Stomach (tissue), 9 donors: ENCODE results near the gene GTPBP10. TPM values are rescaled to one million over a fixed set of nuclear protein-coding genes. Genes with fewer than 3 reads are reported as not detected.

ENCODE experiments used
- DNase-seq, 2 donors: peaks; one replicate each; pipeline versions ENCODE4 v3.0.0 to v3.0.0-alpha.2; 2013 to 2019
- H3K27ac ChIP-seq, 5 donors: fragments of 200-600 bp in 4 of 5; sonication (generic) in 4 of 5; one replicate each; pipeline ENCODE4 v1.5.1; 2013 to 2019; ENCODE audit warnings: mild to moderate bottlenecking in 1 of 5, moderate library complexity in 1 of 5
- H3K27me3 ChIP-seq, 3 donors: fragments of 200-600 bp; sonication (generic); one replicate each; pipeline ENCODE4 v1.5.1; 2017 to 2019; ENCODE audit warnings: mixed run types in 1 of 3
- H3K36me3 ChIP-seq, 4 donors: fragments of 200-600 bp; sonication (generic); 1 replicate in 3 of 4; 2 replicates in 1 of 4; pipeline ENCODE4 v1.5.1; 2016 to 2019
- H3K4me1 ChIP-seq, 4 donors: fragments of 200-600 bp; sonication (generic); one replicate each; pipeline ENCODE4 v1.5.1; 2016 to 2019
- H3K4me3 ChIP-seq, 4 donors: fragments of 200-600 bp; sonication (generic) in 3 of 4; one replicate each; pipeline ENCODE4 v1.5.1; 2016 to 2019; ENCODE audit warnings: mild to moderate bottlenecking in 1 of 4
- H3K9me3 ChIP-seq, 4 donors: fragments of 200-600 bp; sonication (generic); one replicate each; pipeline ENCODE4 v1.5.1; 2016 to 2019
- CTCF ChIP-seq, 7 experiments: fragments of 450-650 bp in 4 of 7; fragments of 200-600 bp in 3 of 7; sonication (generic) in 3 of 7; IDR thresholded peaks; one replicate each; pipeline ENCODE4 v1.5.1; 2016 to 2019; ENCODE audit warnings: antibody characterized with exemption in 7 of 7, control low read depth in 2 of 7, mild to moderate bottlenecking in 1 of 7
- EP300 ChIP-seq: sonication (generic); formaldehyde crosslinking; IDR thresholded peaks from one replicate; pipeline ENCODE4 v1.6.1; 2017; ENCODE audit warnings: antibody characterized with exemption
- POLR2A ChIP-seq, 4 donors: fragments of 450-650 bp; IDR thresholded peaks; one replicate each; pipeline ENCODE4 v1.6.1; 2016; ENCODE audit warnings: antibody characterized with exemption in 4 of 4, control low read depth in 2 of 4, mild to moderate bottlenecking in 1 of 4, moderate library complexity in 1 of 4
- POLR2AphosphoS5 ChIP-seq, 3 donors: sonication (generic); formaldehyde crosslinking; IDR thresholded peaks; one replicate each; pipeline ENCODE4 v1.6.1; 2016; ENCODE audit warnings: antibody characterized with exemption in 3 of 3
- WGBS, 5 donors: extraction: QIAGEN DNeasy Blood & Tissue Kit in 3 of 5; methylation state at CpG; one replicate each; pipeline versions ENCODE4 v1.1.5 to v1.1.7; 2013 to 2018; 5-methylcytosine and 5-hydroxymethylcytosine counted together
- intact Hi-C: fragments of 100-400 bp; cut with DNase I; formaldehyde crosslinking; loops from one replicate; pipeline ENCODE4 v1.15.1; 2023; ENCODE audit warnings: low total_unique reads
- polyA plus RNA-seq, 3 donors: library from polyadenylated mRNA; stranded (reverse); fragments of 200-250 nt; gene quantifications; one replicate each; pipeline ENCODE4 v1.2.3, GENCODE V29; 2013
- total RNA-seq, 5 donors: library from RNA; depleted of rRNA; stranded (reverse); fragments of >200 nt; gene quantifications; one replicate each; pipeline versions ENCODE4 v1.1.0 to v1.2.3, GENCODE V29; 2014 to 2016
- donor health status: healthy with polysubstance abuse.
- donor health status: Bipolar disorder and iron deficiency.
- donor health status: healthy.

GTPBP10 gene
- total and polyA plus RNA-seq, 8 donors = 0.58 to 73.0 (median 9.1) TPM

GRCh38 chr7:90408142-90408541, 61.6 kb downstream of the GTPBP10 start:
- intact Hi-C loops = no loop called here

GRCh38 chr7:90409667-90410066, 63.2 kb downstream of the GTPBP10 start:
- 29 to 50% (median 31%) methylated on average over 3 of the region's 3 CpGs for WGBS, 5 donors
- H3K4me3 ChIP-seq = no peak overlapping the region

More at GRCh38 chr7:90408142-90408541, 61.6 kb downstream of the GTPBP10 start:
- H3K4me3 ChIP-seq = no peak overlapping the region
- H3K27ac ChIP-seq = peak overlapping the region in 1 of 5 donors; percentile 78
- TF ChIP-seq POLR2AphosphoS5 (IDR thresholded peaks at IDR 0.05) (no peak), EP300 (no peak), POLR2A (IDR thresholded peaks at IDR 0.05) (no peak), CTCF (IDR thresholded peaks at IDR 0.05) (no peak)
- no peaks in the 10 kb centered on the region for H3K9me3 ChIP-seq
- no peaks in the 10 kb centered on the region for H3K27me3 ChIP-seq
- no peak for DNase-seq
- H3K36me3 ChIP-seq = peaks cover 0 to 52% (median 44%) of the 10 kb centered on the region in 4 donors
- H3K4me1 ChIP-seq = peaks cover 20 to 84% (median 29%) of the 10 kb centered on the region in 4 donors
- 91 to 95% (median 94%) methylated on average over 1 of the region's 1 CpG for WGBS, 5 donors

GRCh38 chr7:90411510-90411909, 65.0 kb downstream of the GTPBP10 start:
- Histone ChIP-seq H3K27me3 (no peaks in the 10 kb centered on the region), H3K4me1 (peaks cover 14 to 62% (median 17%) of the 10 kb centered on the region in 4 donors), H3K9me3 (no peaks in the 10 kb centered on the region), H3K36me3 (peaks cover 6 to 63% (median 51%) of the 10 kb centered on the region in 4 donors), H3K27ac (peak overlapping the region in 3 of 5 donors; percentile 48 to 82 (median 78)), H3K4me3 (no peak overlapping the region)
- 28 to 76% (median 44%) methylated on average over 2 of the region's 2 CpGs for WGBS, 5 donors
- DNase-seq = no peak
- no peak for TF ChIP-seq EP300
- peak in 1 of 3 donors; percentile 31 for TF ChIP-seq POLR2AphosphoS5 (IDR thresholded peaks at IDR 0.05)
- intact Hi-C loops = no loop called here

More at GRCh38 chr7:90409667-90410066, 63.2 kb downstream of the GTPBP10 start:
- H3K36me3 ChIP-seq = peaks cover 6 to 65% (median 56%) of the 10 kb centered on the region in 4 donors
- H3K27me3 ChIP-seq = no peaks in the 10 kb centered on the region
- DNase-seq = no peak
- intact Hi-C loops = no loop called here
- peak in 1 of 3 donors; percentile 44 for TF ChIP-seq POLR2AphosphoS5 (IDR thresholded peaks at IDR 0.05)
- no peak for TF ChIP-seq CTCF (IDR thresholded peaks at IDR 0.05)
- H3K27ac ChIP-seq = peak overlapping the region in 3 of 5 donors; percentile 66 to 82 (median 78)
- peaks cover 14 to 76% (median 22%) of the 10 kb centered on the region in 4 donors for H3K4me1 ChIP-seq
- no peaks in the 10 kb centered on the region for H3K9me3 ChIP-seq

- Histone ChIP-seq H3K27ac (peak overlapping the region in 2 of 5 donors; percentile 78 to 82), H3K9me3 (no peaks in the 10 kb centered on the region), H3K4me3 (no peak overlapping the region), H3K4me1 (peaks cover 7 to 50% (median 13%) of the 10 kb centered on the region in 4 donors), H3K27me3 (no peaks in the 10 kb centered on the region), H3K36me3 (peaks cover 6 to 54% (median 46%) of the 10 kb centered on the region in 4 donors)
- intact Hi-C loops = no loop called here
- DNase-seq = peak in 1 of 2 donors; percentile 55
- 86 to 87% (median 86%) methylated on average over 11 of the region's 11 CpGs for WGBS, 5 donors
- peak in 2 of 7 experiments; percentile 16 to 37 for TF ChIP-seq CTCF (IDR thresholded peaks at IDR 0.05)
- no peak for TF ChIP-seq POLR2AphosphoS5 (IDR thresholded peaks at IDR 0.05)
These were observed 66.1 kb downstream of the GTPBP10 start for GRCh38 chr7:90412458-90413184.

GRCh38 chr7:90413185-90413528, 66.6 kb downstream of the GTPBP10 start:
- TF ChIP-seq POLR2A (IDR thresholded peaks at IDR 0.05) (no peak), CTCF (IDR thresholded peaks at IDR 0.05) (no peak), POLR2AphosphoS5 (IDR thresholded peaks at IDR 0.05) (no peak), EP300 (no peak)
- Histone ChIP-seq H3K27ac (no peak overlapping the region), H3K27me3 (no peaks in the 10 kb centered on the region), H3K4me3 (no peak overlapping the region), H3K9me3 (no peaks in the 10 kb centered on the region), H3K4me1 (peaks cover 7 to 45% (median 13%) of the 10 kb centered on the region in 4 donors), H3K36me3 (peaks cover 6 to 54% (median 40%) of the 10 kb centered on the region in 4 donors)
- intact Hi-C loops = no loop called here
- WGBS, 5 donors = 94 to 98% (median 97%) methylated on average over 2 of the region's 2 CpGs
- DNase-seq = no peak
